Cardiac muscle cell (in vitro differentiated cells and primary cell): Measurements from ENCODE around the gene UNC119B. TPM values are rescaled to one million over a fixed set of nuclear protein-coding genes. Genes with fewer than 3 reads are reported as not detected.

Experiments used
- DNase-seq, 2 donors: peaks; one replicate each; pipeline versions ENCODE4 v3.0.0 to v3.0.0-alpha.2; 2010 to 2017; ENCODE audit warnings: low read depth in 1 of 2, low spot score in 1 of 2
- H3K27ac ChIP-seq: fragments of 200-600 bp; sonication (generic); 2 replicates; pipeline ENCODE4 v1.5.1; 2016
- H3K27me3 ChIP-seq: fragments of 200-600 bp; sonication (generic); 2 replicates; pipeline ENCODE4 v1.6.0; 2016; ENCODE audit warnings: control low read depth
- H3K36me3 ChIP-seq: fragments of 200-600 bp; sonication (generic); 2 replicates; pipeline ENCODE4 v1.5.1; 2016; ENCODE audit warnings: control low read depth
- H3K4me1 ChIP-seq: fragments of 200-600 bp; sonication (generic); 2 replicates; pipeline ENCODE4 v1.8.1; 2017; ENCODE audit warnings: low read depth, mild to moderate bottlenecking, mixed run types
- H3K4me3 ChIP-seq: fragments of 200-600 bp; sonication (generic); 2 replicates; pipeline ENCODE4 v1.5.1; 2016; ENCODE audit warnings: mild to moderate bottlenecking
- H3K9me3 ChIP-seq: fragments of 200-600 bp; sonication (generic); 2 replicates; pipeline ENCODE4 v1.5.1; 2017; ENCODE audit warnings: low read depth, mild to moderate bottlenecking, control low read depth
- CTCF ChIP-seq: IDR thresholded peaks from 2 replicates; pipeline ENCODE4 v1.5.1; 2012; ENCODE audit warnings: low read depth, mild to moderate bottlenecking, low read length
- polyA plus RNA-seq: library from polyadenylated mRNA; unstranded; fragments of >200 nt; fragmentation: Nextera tagmentation; extraction: Ambion mirVana; gene quantifications from 2 replicates; pipeline ENCODE4 v1.2.1, GENCODE V29; 2016
- total RNA-seq: library from RNA; depleted of rRNA; stranded (reverse); fragments of >200 nt; gene quantifications from 2 replicates; pipeline ENCODE4 v1.2.3, GENCODE V29; 2016

The UNC119B gene
- total and polyA plus RNA-seq, 2 experiments from 2014 or later: 14.7 to 28.2 TPM

- Histone ChIP-seq H3K27me3 (no peaks in the 10 kb centered on the region), H3K4me1 (peaks cover 27% of the 10 kb centered on the region), H3K36me3 (peaks cover under 1% of the 10 kb centered on the region), H3K9me3 (no peaks in the 10 kb centered on the region), H3K4me3 (no peak overlapping the region), H3K27ac (peak overlapping the region; percentile 96)
- DNase-seq: no peak
- no peak for TF ChIP-seq CTCF
Observed at GRCh38 chr12:120758798-120759590, 48.7 kb downstream of the UNC119B start.

GRCh38 chr12:120759591-120760348 lies 49.5 kb downstream of the UNC119B start:
- no peak for DNase-seq
- Histone ChIP-seq H3K4me1 (peaks cover 27% of the 10 kb centered on the region), H3K36me3 (peaks cover 6% of the 10 kb centered on the region), H3K27ac (peak overlapping the region; percentile 96), H3K4me3 (no peak overlapping the region), H3K27me3 (no peaks in the 10 kb centered on the region), H3K9me3 (no peaks in the 10 kb centered on the region)
- no peak for TF ChIP-seq CTCF

GRCh38 chr12:120760349-120761254 lies 50.3 kb downstream of the UNC119B start:
- Histone ChIP-seq H3K27ac (peak overlapping the region; percentile 96), H3K27me3 (no peaks in the 10 kb centered on the region), H3K4me1 (peaks cover 27% of the 10 kb centered on the region), H3K9me3 (no peaks in the 10 kb centered on the region), H3K36me3 (peaks cover 14% of the 10 kb centered on the region), H3K4me3 (no peak overlapping the region)
- no peak for TF ChIP-seq CTCF
- DNase-seq: no peak

GRCh38 chr12:120761519-120761934 lies 51.3 kb downstream of the UNC119B start:
- Histone ChIP-seq H3K9me3 (no peaks in the 10 kb centered on the region), H3K27ac (peak overlapping the region; percentile 96), H3K4me3 (no peak overlapping the region), H3K4me1 (peaks cover 27% of the 10 kb centered on the region), H3K36me3 (peaks cover 23% of the 10 kb centered on the region), H3K27me3 (no peaks in the 10 kb centered on the region)
- no peak for TF ChIP-seq CTCF
- DNase-seq: peak; percentile 81 to 84

GRCh38 chr12:120762086-120762485 lies 51.8 kb downstream of the UNC119B start:
- H3K4me3 ChIP-seq: no peak overlapping the region
- H3K9me3 ChIP-seq: no peaks in the 10 kb centered on the region
- TF ChIP-seq CTCF: no peak
- peaks cover 28% of the 10 kb centered on the region for H3K36me3 ChIP-seq
- DNase-seq: peak in 1 of 2 donors; percentile 46
- peak overlapping the region; percentile 96 for H3K27ac ChIP-seq
- peaks cover 27% of the 10 kb centered on the region for H3K4me1 ChIP-seq
- H3K27me3 ChIP-seq: no peaks in the 10 kb centered on the region
